H9 (cell line): ENCODE data around the gene KLF6. TPM values are rescaled to one million over a fixed set of nuclear protein-coding genes. Genes with fewer than 3 reads are reported as not detected.
"Not testable (repeated sequence)": the region's sequence is repeated elsewhere in the genome, so short reads cannot be mapped to it uniquely, and the experiment has no call there.

ENCODE experiments used
- DNase-seq: peaks from one replicate; pipeline ENCODE4 v3.0.0-alpha.2; 2017
- H2AFZ ChIP-seq: one replicate; pipeline ENCODE4 v1.6.1; 2013; ENCODE audit warnings: mild to moderate bottlenecking, low read length, control low read depth, moderate library complexity
- H2AK5ac ChIP-seq: 2 replicates; pipeline ENCODE4 v1.6.1; 2013; ENCODE audit warnings: low read length, control low read depth, mixed read lengths; ENCODE audit not compliant: insufficient read length
- H2BK120ac ChIP-seq: one replicate; pipeline ENCODE4 v1.6.1; 2013; ENCODE audit warnings: low read depth, mild to moderate bottlenecking, low read length, control low read depth, inconsistent platforms; ENCODE audit not compliant: poor library complexity, severe bottlenecking
- H2BK12ac ChIP-seq: 2 replicates; pipeline ENCODE4 v1.6.1; 2013; ENCODE audit warnings: low read length, control low read depth, mixed read lengths, low read depth; ENCODE audit not compliant: insufficient read length
- H2BK15ac ChIP-seq: 2 replicates; pipeline ENCODE4 v1.6.1; 2013; ENCODE audit warnings: low read depth, low read length, control low read depth
- H2BK20ac ChIP-seq: one replicate; pipeline ENCODE4 v1.6.1; 2013; ENCODE audit warnings: low read depth, mild to moderate bottlenecking, low read length, control low read depth, inconsistent platforms; ENCODE audit not compliant: poor library complexity, severe bottlenecking
- H2BK5ac ChIP-seq: 2 replicates; pipeline ENCODE4 v1.6.1; 2013; ENCODE audit warnings: low read length, control low read depth, mixed read lengths; ENCODE audit not compliant: insufficient read length
- H3K14ac ChIP-seq: 2 replicates; pipeline ENCODE4 v1.6.1; 2013; ENCODE audit warnings: low read length, control low read depth; ENCODE audit not compliant: insufficient read depth
- H3K18ac ChIP-seq: 2 replicates; pipeline ENCODE4 v1.6.1; 2013; ENCODE audit warnings: low read depth, mild to moderate bottlenecking, mixed read lengths, low read length, control low read depth; ENCODE audit not compliant: insufficient read length
- H3K23ac ChIP-seq: 2 replicates; pipeline ENCODE4 v1.6.1; 2013; ENCODE audit warnings: low read length, control low read depth, mixed read lengths, low read depth; ENCODE audit not compliant: insufficient read length
- H3K23me2 ChIP-seq: 2 replicates; pipeline ENCODE4 v1.6.1; 2013; ENCODE audit warnings: low read depth, mild to moderate bottlenecking, mixed read lengths, low read length, control low read depth; ENCODE audit not compliant: insufficient read length, poor library complexity, severe bottlenecking
- H3K27ac ChIP-seq: 2 replicates; pipeline ENCODE4 v1.5.1; 2013; ENCODE audit warnings: low read length, control low read depth, mixed read lengths, low read depth; ENCODE audit not compliant: insufficient read length
- H3K27me3 ChIP-seq: 2 replicates; pipeline ENCODE4 v1.6.1; 2013; ENCODE audit warnings: low read length, control low read depth, inconsistent platforms; ENCODE audit not compliant: insufficient read depth
- H3K4ac ChIP-seq: 2 replicates; pipeline ENCODE4 v1.6.1; 2013; ENCODE audit warnings: low read depth, mild to moderate bottlenecking, control low read depth, inconsistent platforms, low read length, moderate library complexity
- H3K4me1 ChIP-seq: 2 replicates; pipeline ENCODE4 v1.6.1; 2013; ENCODE audit warnings: low read length, control low read depth, inconsistent platforms; ENCODE audit not compliant: insufficient read depth
- H3K4me2 ChIP-seq: 2 replicates; pipeline ENCODE4 v1.6.1; 2013; ENCODE audit warnings: low read length, control low read depth, mixed read lengths; ENCODE audit not compliant: insufficient read length, insufficient read depth
- H3K56ac ChIP-seq: 2 replicates; pipeline ENCODE4 v1.6.1; 2013; ENCODE audit warnings: low read depth, mild to moderate bottlenecking, mixed read lengths, low read length, control low read depth; ENCODE audit not compliant: insufficient read length
- H3K79me1 ChIP-seq: 2 replicates; pipeline ENCODE4 v1.6.1; 2013; ENCODE audit warnings: low read depth, mild to moderate bottlenecking, moderate library complexity, low read length, control low read depth, inconsistent platforms; ENCODE audit not compliant: insufficient read depth, poor library complexity, severe bottlenecking
- H3K79me2 ChIP-seq: 2 replicates; pipeline ENCODE4 v1.6.1; 2013; ENCODE audit warnings: low read length, control low read depth, inconsistent platforms; ENCODE audit not compliant: insufficient read depth
- H3K9ac ChIP-seq: 2 replicates; pipeline ENCODE4 v1.6.1; 2013; ENCODE audit warnings: low read length, control low read depth, mixed read lengths; ENCODE audit not compliant: insufficient read length; ENCODE audit errors: extremely low read depth
- H3K9me3 ChIP-seq: one replicate; pipeline ENCODE4 v1.6.1; 2013; ENCODE audit warnings: low read depth, low read length, inconsistent platforms; ENCODE audit not compliant: control insufficient read depth
- H3T11ph ChIP-seq: one replicate; pipeline ENCODE4 v1.6.1; 2013; ENCODE audit warnings: mild to moderate bottlenecking, low read length, control low read depth, inconsistent platforms
- H4K20me1 ChIP-seq: one replicate; pipeline ENCODE4 v1.6.1; 2013; ENCODE audit not compliant: control insufficient read depth, insufficient read length, insufficient read depth
- H4K5ac ChIP-seq: 2 replicates; pipeline ENCODE4 v1.6.1; 2013; ENCODE audit warnings: low read depth, mild to moderate bottlenecking, mixed read lengths, low read length, control low read depth; ENCODE audit not compliant: insufficient read length
- H4K8ac ChIP-seq: replicated peaks from 2 replicates; pipeline ENCODE4 v1.6.1; 2013; ENCODE audit warnings: low read length, control low read depth, mixed read lengths, low read depth; ENCODE audit not compliant: insufficient read length
- H4K91ac ChIP-seq: 2 replicates; pipeline ENCODE4 v1.6.1; 2013; ENCODE audit warnings: low read depth, mild to moderate bottlenecking, moderate library complexity, mixed read lengths, low read length, control low read depth; ENCODE audit not compliant: insufficient read length
- H3K27ac Mint-ChIP-seq, 3 experiments: 2 replicates in 2 of 3; 3 replicates in 1 of 3; pipeline ENCODE4 v1.8.0; 2020 to 2021; ENCODE audit warnings: mixed read lengths in 3 of 3, mild to moderate bottlenecking in 1 of 3, moderate library complexity in 1 of 3
- H3K27me3 Mint-ChIP-seq: 2 replicates; pipeline ENCODE4 v1.8.0; 2021; ENCODE audit warnings: low read depth, mild to moderate bottlenecking, moderate library complexity, mixed read lengths
- H3K36me3 Mint-ChIP-seq, 3 experiments: 2 replicates in 2 of 3; 3 replicates in 1 of 3; pipeline ENCODE4 v1.8.0; 2020 to 2021; ENCODE audit warnings: low read depth in 3 of 3, mixed read lengths in 3 of 3; ENCODE audit not compliant: insufficient read depth in 1 of 3
- H3K4me1 Mint-ChIP-seq, 2 experiments: 2 replicates each; pipeline ENCODE4 v1.8.0; 2020; ENCODE audit warnings: mixed read lengths in 2 of 2
- H3K4me3 Mint-ChIP-seq, 2 experiments: 2 replicates in 1 of 2; 3 replicates in 1 of 2; pipeline ENCODE4 v1.8.0; 2020 to 2021; ENCODE audit warnings: mild to moderate bottlenecking in 2 of 2, mixed read lengths in 2 of 2, moderate library complexity in 1 of 2
- H3K9me3 Mint-ChIP-seq, 2 experiments: 2 replicates in 1 of 2; 3 replicates in 1 of 2; pipeline ENCODE4 v1.8.0; 2020; ENCODE audit warnings: mild to moderate bottlenecking in 2 of 2, mixed read lengths in 2 of 2, moderate library complexity in 1 of 2
- CTCF ChIP-seq: fragments of 200-600 bp; sonication (generic); conservative IDR thresholded peaks from 3 replicates; pipeline ENCODE4 v1.8.0; 2021; ENCODE audit warnings: antibody characterized with exemption, mild to moderate bottlenecking
- WGBS: extraction: QIAGEN DNeasy Blood & Tissue Kit; methylation state at CpG from one replicate; pipeline ENCODE4 v1.1.7; 2013; ENCODE audit warnings: missing lambda C conversion rate, low lambda C conversion rate, mixed read lengths; ENCODE audit not compliant: insufficient read length; ENCODE audit errors: extremely low coverage; 5-methylcytosine and 5-hydroxymethylcytosine counted together
- total RNA-seq: library from RNA; stranded (reverse); gene quantifications from 2 replicates; pipeline ENCODE4 v1.2.1, GENCODE V29; 2021

The KLF6 gene
- total RNA-seq, 1 experiment from 2014 or later, result 19.3 TPM

DNA sequence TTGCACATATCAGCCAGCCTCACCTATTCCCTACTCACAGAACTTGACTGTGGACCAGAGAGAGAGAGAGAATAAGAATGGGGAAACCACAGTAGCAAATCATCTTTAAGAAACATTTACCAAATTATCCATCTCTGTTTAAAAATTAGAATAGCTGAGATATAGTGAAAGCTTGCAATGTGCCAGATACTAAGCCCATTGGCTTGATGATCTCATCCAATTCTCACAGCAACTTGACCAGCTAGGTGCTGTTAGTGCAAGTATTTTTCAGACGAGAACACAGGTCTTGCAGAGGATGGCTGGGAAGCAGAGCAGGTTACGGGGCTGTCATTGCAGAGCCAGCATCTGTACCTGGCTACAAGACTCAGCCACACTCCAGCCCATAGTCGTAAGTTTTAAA lies 50.9 kb downstream of the KLF6 start:
- H3K9me3 Mint-ChIP-seq, result peaks cover 10 to 16% of the 10 kb centered on the region in 2 experiments; a peak in 4 of 5 replicates
- Histone ChIP-seq H3K27ac (no peak overlapping the region), H2AFZ (no peak overlapping the region), H4K5ac (no peak overlapping the region), H3K79me1 (no peaks in the 10 kb centered on the region), H2BK12ac (no peak overlapping the region), H3K27me3 (no peaks in the 10 kb centered on the region), H4K8ac (no peak overlapping the region), H3K23me2 (no peaks in the 10 kb centered on the region), H3K56ac (no peak overlapping the region), H2BK120ac (no peak overlapping the region), H3K4ac (no peak overlapping the region), H3K79me2 (no peaks in the 10 kb centered on the region), H3K23ac (no peak overlapping the region), H3K18ac (no peak overlapping the region), H3K14ac (no peak overlapping the region; the same call in 1 of the 2 replicates), H3T11ph (no peak overlapping the region), H3K4me2 (no peak overlapping the region), H2AK5ac (no peak overlapping the region), H4K20me1 (no peaks in the 10 kb centered on the region), H3K9me3 (no peaks in the 10 kb centered on the region), H2BK20ac (no peak overlapping the region), H2BK5ac (no peak overlapping the region), H2BK15ac (no peak overlapping the region), H4K91ac (no peak overlapping the region), H3K4me1 (no peaks in the 10 kb centered on the region; the same call in 1 of the 2 replicates), H3K9ac (no peak overlapping the region)
- peaks cover 4% of the 10 kb centered on the region; the same call in 1 of the 2 replicates for H3K27me3 Mint-ChIP-seq
- no CpG with 5 or more reads among the region's 3 CpGs for WGBS
- H3K36me3 Mint-ChIP-seq, result peaks cover 0 to 6% (median 3%) of the 10 kb centered on the region in 3 experiments; a peak in 3 of 7 replicates
- peaks cover 6 to 9% of the 10 kb centered on the region in 2 experiments for H3K4me1 Mint-ChIP-seq
- TF ChIP-seq CTCF, result no peak
- DNase-seq, result no peak
- H3K4me3 Mint-ChIP-seq, result no peak overlapping the region
- H3K27ac Mint-ChIP-seq, result no peak overlapping the region

DNA sequence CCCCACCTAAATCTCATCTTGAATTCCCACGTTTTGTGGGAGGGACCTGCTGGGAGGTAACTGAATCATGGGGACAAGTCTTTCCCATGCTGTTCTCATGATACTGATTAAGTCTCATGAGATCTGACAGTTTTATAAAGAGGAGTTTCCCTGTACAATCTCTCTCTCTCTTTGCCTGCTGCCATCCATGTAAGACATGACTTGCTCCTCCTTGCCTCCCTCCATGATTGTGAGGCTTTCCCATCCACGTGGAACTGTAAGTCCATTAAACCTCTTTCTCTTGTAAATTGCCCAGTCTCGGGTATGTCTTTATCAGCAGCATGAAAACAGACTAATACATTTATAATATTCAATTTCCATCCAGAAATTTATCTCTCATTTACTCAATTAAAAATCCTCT lies 52.8 kb downstream of the KLF6 start:
- not testable (repeated sequence) for H3K18ac ChIP-seq, H2AK5ac ChIP-seq, H2BK20ac ChIP-seq, H3K4me1 Mint-ChIP-seq, DNase-seq, H3K27me3 Mint-ChIP-seq, H3K27me3 ChIP-seq, H3K79me1 ChIP-seq, H4K8ac ChIP-seq, H3K4me1 ChIP-seq, H2BK15ac ChIP-seq, H2BK12ac ChIP-seq, H2BK120ac ChIP-seq, H4K20me1 ChIP-seq, H3K9ac ChIP-seq, H3K14ac ChIP-seq, H3K79me2 ChIP-seq, H3K23ac ChIP-seq, H4K5ac ChIP-seq, H2BK5ac ChIP-seq, H4K91ac ChIP-seq, H3K4me3 Mint-ChIP-seq, H3K9me3 ChIP-seq, H3K4me2 ChIP-seq, H3K27ac ChIP-seq, H3K36me3 Mint-ChIP-seq, H3K56ac ChIP-seq, H3K4ac ChIP-seq, H3K23me2 ChIP-seq, H3K27ac Mint-ChIP-seq, H2AFZ ChIP-seq, H3T11ph ChIP-seq
- peaks cover 10 to 16% of the 10 kb centered on the region in 2 experiments; a peak in 4 of 5 replicates for H3K9me3 Mint-ChIP-seq
- WGBS, result no CpG with 5 or more reads among the region's 3 CpGs
